ENCODE data around the gene RAB39A.

- TF ChIP-seq POLR2AphosphoS5 (IDR thresholded peaks at IDR 0.05; ENCODE audit: borderline replicate concordance, low read depth, low read length) (no peak), EZH2 (IDR thresholded peaks at IDR 0.05) (no peak), FOXP2 (optimal IDR thresholded peaks at IDR 0.05; ENCODE audit: control extremely low read depth, extremely low read length, insufficient read depth) (no peak)
Observed at GRCh38 chr11:107991868-107992414, 63.7 kb downstream of the RAB39A start.
